Esophagus muscularis mucosa (tissue), 4 donors: ENCODE results near the gene OR1S1. TPM values are rescaled to one million over a fixed set of nuclear protein-coding genes. Genes with fewer than 3 reads are reported as not detected.

Experiments used
- DNase-seq: peaks from one replicate; pipeline ENCODE4 v3.0.0-alpha.2; 2017; ENCODE audit errors: extremely low spot score
- H3K27ac ChIP-seq, 4 donors: fragments of 200-600 bp; sonication (generic); replicated peaks in 1 of 4; 1 replicate in 3 of 4; 2 replicates in 1 of 4; pipeline ENCODE4 v1.5.1; 2016 to 2019; ENCODE audit warnings: mild to moderate bottlenecking in 1 of 4
- H3K27me3 ChIP-seq, 4 donors: fragments of 200-600 bp; sonication (generic); one replicate each; pipeline versions ENCODE4 v1.5.1 to v1.6.0; 2016 to 2019
- H3K36me3 ChIP-seq, 4 donors: fragments of 200-600 bp; sonication (generic); one replicate each; pipeline ENCODE4 v1.5.1; 2016 to 2019
- H3K4me1 ChIP-seq, 4 donors: fragments of 200-600 bp; sonication (generic); one replicate each; pipeline ENCODE4 v1.5.1; 2016 to 2019
- H3K4me3 ChIP-seq, 4 donors: fragments of 200-600 bp; sonication (generic); 1 replicate in 2 of 4; 2 replicates in 2 of 4; pipeline ENCODE4 v1.5.1; 2016 to 2019; ENCODE audit warnings: mild to moderate bottlenecking in 4 of 4, moderate library complexity in 1 of 4
- H3K9me3 ChIP-seq, 4 donors: fragments of 200-600 bp; sonication (generic); 1 replicate in 3 of 4; 2 replicates in 1 of 4; pipeline ENCODE4 v1.5.1; 2016 to 2019
- CTCF ChIP-seq, 3 experiments: fragments of 200-600 bp in 2 of 3; fragments of 450-650 bp in 1 of 3; sonication (generic) in 2 of 3; IDR thresholded peaks; one replicate each; pipeline ENCODE4 v1.5.1; 2017 to 2019; ENCODE audit warnings: antibody characterized with exemption in 3 of 3, mild to moderate bottlenecking in 2 of 3, moderate library complexity in 1 of 3
- EP300 ChIP-seq: sonication (generic); formaldehyde crosslinking; IDR thresholded peaks from one replicate; pipeline ENCODE4 v1.6.1; 2017; ENCODE audit warnings: antibody characterized with exemption
- POLR2A ChIP-seq: fragments of 450-650 bp; IDR thresholded peaks from one replicate; pipeline ENCODE4 v1.6.1; 2017; ENCODE audit warnings: antibody characterized with exemption, moderate library complexity, mild to moderate bottlenecking, low read depth
- POLR2AphosphoS5 ChIP-seq, 2 donors: sonication (generic); formaldehyde crosslinking; IDR thresholded peaks; one replicate each; pipeline ENCODE4 v1.6.1; 2017; ENCODE audit warnings: antibody characterized with exemption in 2 of 2
- WGBS: methylation state at CpG from one replicate; pipeline ENCODE4 v1.1.5; 2018; 5-methylcytosine and 5-hydroxymethylcytosine counted together
- intact Hi-C: fragments of 100-400 bp; cut with DNase I; formaldehyde crosslinking; loops from one replicate; pipeline ENCODE4 v1.15.1; 2023
- total RNA-seq, 4 donors: library from RNA; depleted of rRNA; stranded (reverse); fragments of >200 nt; gene quantifications; one replicate each; pipeline versions ENCODE4 v1.1.0 to v1.2.1, GENCODE V29; 2016

OR1S1 gene
- total RNA-seq, 4 donors from 2014 or later: not detected

GRCh38 chr11:58227956-58228615, 15.6 kb downstream of the OR1S1 start:
- 94% methylated on average over 32 of the region's 32 CpGs for WGBS
- TF ChIP-seq POLR2A: no peak
- TF ChIP-seq CTCF (IDR thresholded peaks at IDR 0.05): no peak
- TF ChIP-seq EP300: no peak
- no peak for TF ChIP-seq POLR2AphosphoS5 (IDR thresholded peaks at IDR 0.05)
- Histone ChIP-seq H3K27me3 (no peaks in the 10 kb centered on the region), H3K27ac (no peak overlapping the region), H3K36me3 (no peaks in the 10 kb centered on the region), H3K4me3 (no peak overlapping the region), H3K4me1 (no peaks in the 10 kb centered on the region), H3K9me3 (peaks cover 0 to 3% (median 0%) of the 10 kb centered on the region in 4 donors)
- intact Hi-C loops: no loop called here
- DNase-seq: no peak

DNA sequence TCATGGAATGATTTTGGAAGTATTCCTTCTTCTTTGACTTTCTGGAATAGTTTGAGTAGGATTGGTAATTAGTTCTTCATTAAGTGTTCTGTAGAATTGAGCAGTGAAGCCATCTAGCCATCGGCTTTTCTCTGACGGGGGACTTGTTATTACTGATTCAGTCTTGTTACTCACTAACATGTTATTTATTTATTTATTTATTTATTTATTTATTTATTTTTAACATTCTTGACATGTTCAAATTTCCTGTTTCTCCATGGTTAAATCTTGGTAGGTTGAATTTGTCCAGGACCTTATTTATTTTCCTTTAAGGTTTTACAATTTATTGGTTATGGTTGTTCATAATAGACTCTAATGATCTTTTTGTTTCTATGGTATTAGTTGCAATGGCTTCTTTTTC, 31.4 kb downstream of the OR1S1 start:
- Histone ChIP-seq H3K4me1 (no peaks in the 10 kb centered on the region), H3K4me3 (no peak overlapping the region), H3K9me3 (peaks cover 0 to 13% (median 8%) of the 10 kb centered on the region in 4 donors), H3K27me3 (no peaks in the 10 kb centered on the region), H3K27ac (no peak overlapping the region), H3K36me3 (no peaks in the 10 kb centered on the region)
- no peak for TF ChIP-seq POLR2A
- TF ChIP-seq CTCF (IDR thresholded peaks at IDR 0.05): no peak
- no peak for TF ChIP-seq EP300
- no peak for TF ChIP-seq POLR2AphosphoS5 (IDR thresholded peaks at IDR 0.05)
- DNase-seq: no peak
- intact Hi-C loops: no loop called here
- WGBS: 92% methylated on average over 2 of the region's 2 CpGs

GRCh38 chr11:58254936-58255335, 42.4 kb downstream of the OR1S1 start:
- 72% methylated on average over 1 of the region's 1 CpG for WGBS

GRCh38 chr11:58259983-58260382, 47.5 kb downstream of the OR1S1 start:
- intact Hi-C loops: no loop called here
- H3K4me3 ChIP-seq: no peak overlapping the region
- H3K27me3 ChIP-seq: no peaks in the 10 kb centered on the region
- H3K9me3 ChIP-seq: peaks cover 0 to 6% (median 0%) of the 10 kb centered on the region in 4 donors
- TF ChIP-seq EP300: no peak
- TF ChIP-seq POLR2AphosphoS5 (IDR thresholded peaks at IDR 0.05): no peak
- no peak overlapping the region for H3K27ac ChIP-seq
- no peaks in the 10 kb centered on the region for H3K4me1 ChIP-seq
- H3K36me3 ChIP-seq: no peaks in the 10 kb centered on the region
- no peak for DNase-seq
- 61% methylated on average over 2 of the region's 2 CpGs for WGBS

More at GRCh38 chr11:58254936-58255335, 42.4 kb downstream of the OR1S1 start:
- H3K9me3 ChIP-seq: peaks cover 0 to 25% (median 16%) of the 10 kb centered on the region in 4 donors
- H3K4me1 ChIP-seq: no peaks in the 10 kb centered on the region
- DNase-seq: no peak
- H3K27ac ChIP-seq: no peak overlapping the region
- H3K27me3 ChIP-seq: no peaks in the 10 kb centered on the region
- intact Hi-C loops: no loop called here
- H3K4me3 ChIP-seq: no peak overlapping the region
- H3K36me3 ChIP-seq: no peaks in the 10 kb centered on the region
- TF ChIP-seq CTCF (IDR thresholded peaks at IDR 0.05) (no peak), EP300 (no peak), POLR2A (no peak)

Other genes starting within 250 kb of the OR1S1 start
- gene OR9Q1, start 188.8 kb upstream of the OR1S1 start, total RNA-seq: not detected
- gene OR6Q1, start 181.8 kb upstream of the OR1S1 start, total RNA-seq: not detected
- gene OR9I1, start 87.2 kb upstream of the OR1S1 start, total RNA-seq: not detected
- gene OR9Q2, start 23.6 kb upstream of the OR1S1 start, total RNA-seq: not detected
- gene OR1S2, start 8.6 kb upstream of the OR1S1 start, total RNA-seq: not detected
- gene OR10Q1, start 16.2 kb downstream of the OR1S1 start, total RNA-seq: not detected
- gene OR10W1, start 55.5 kb downstream of the OR1S1 start, total RNA-seq: not detected
- not detected for gene OR5B17, start 146.3 kb downstream of the OR1S1 start, total RNA-seq
- gene OR5B3, start 194.2 kb downstream of the OR1S1 start, total RNA-seq: not detected
- gene OR5B2, start 215.4 kb downstream of the OR1S1 start, total RNA-seq: not detected
- not detected for gene OR5B12, start 229.5 kb downstream of the OR1S1 start, total RNA-seq